ENCODE data around the gene CC2D2A. TPM values are rescaled to one million over a fixed set of nuclear protein-coding genes. Genes with fewer than 3 reads are reported as not detected.

Gene CC2D2A
- total RNA-seq: 29.5 and 30.5 TPM in 2 replicates

DNA sequence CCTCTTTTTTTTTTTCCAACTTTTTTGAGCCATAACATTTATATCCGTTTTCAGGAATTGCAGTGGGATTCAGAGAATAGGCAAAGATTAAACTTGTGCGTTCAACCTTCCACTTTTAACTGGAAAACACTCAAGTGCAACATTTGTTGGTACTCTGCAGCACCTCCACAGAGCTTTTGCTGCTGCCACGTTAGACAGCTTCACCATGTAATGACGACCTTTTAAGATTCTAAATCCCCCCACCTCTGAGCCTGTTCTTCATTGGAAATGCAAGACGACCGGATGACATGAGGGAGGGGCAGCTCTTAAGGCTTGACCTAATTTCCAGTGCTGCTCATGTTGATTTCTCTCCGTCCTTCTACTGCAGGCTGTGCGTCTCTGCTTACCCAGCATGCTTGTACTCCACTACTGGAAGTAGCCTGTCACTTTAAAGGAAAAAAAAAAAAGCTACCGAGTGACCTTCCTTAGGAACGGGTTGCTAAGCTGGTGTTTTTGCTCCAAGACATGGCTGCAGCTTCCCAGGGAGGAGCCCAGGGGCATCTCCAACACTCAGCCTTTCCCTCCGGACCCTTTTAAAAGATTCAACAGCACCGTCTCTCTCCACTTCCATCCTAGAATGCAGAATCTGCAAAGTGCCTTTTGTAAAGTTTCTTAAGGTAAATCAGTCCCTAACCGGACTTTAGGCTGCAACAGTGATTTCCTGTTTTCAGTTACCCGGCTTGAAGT is at the start of gene CC2D2A:
CC2D2A (plus strand) TSS at position 481 of the 726 bp plus-strand sequence. CDS start 6,051 bp downstream, outside the sequence.

DNA sequence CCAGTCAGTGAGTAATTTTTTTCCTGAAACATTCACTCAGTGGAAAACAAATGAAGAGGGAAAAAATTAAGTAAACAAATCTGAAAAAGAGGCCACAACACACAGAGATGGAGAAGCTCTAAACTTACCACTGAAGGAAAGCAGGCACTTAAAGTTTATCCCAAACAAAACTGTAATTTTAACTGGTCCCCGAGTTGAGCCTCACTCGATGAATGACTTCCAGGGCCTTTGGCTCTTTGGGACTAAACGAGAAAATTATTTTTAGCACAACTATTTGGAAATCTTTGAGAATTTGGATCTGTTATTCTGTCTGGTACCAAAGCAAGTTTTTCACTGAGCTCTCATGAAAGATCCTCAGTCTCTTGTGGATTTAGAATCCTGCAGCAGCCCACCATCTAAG is 42.0 kb upstream of the CC2D2A start, which contains the start of gene C1QTNF7:
C1QTNF7 (plus strand) TSS at position 333 of the 400 bp plus-strand sequence. CDS start 7,711 bp downstream, outside the sequence.

Other genes starting within 250 kb of the CC2D2A start
- gene C1QTNF7, start 41.8 kb upstream of the CC2D2A start, total RNA-seq: 0.26 and 1.1 TPM in 2 replicates
- 98.1 and 110 TPM in 2 replicates for gene FBXL5, start 185.5 kb downstream of the CC2D2A start, total RNA-seq
- gene FAM200B, start 211.9 kb downstream of the CC2D2A start, total RNA-seq: 23.8 and 25.1 TPM in 2 replicates
- gene BST1, start 233.2 kb downstream of the CC2D2A start, total RNA-seq: 15.4 and 19.7 TPM in 2 replicates

Data from aortic smooth muscle cell (primary cell).